NCI-H128 (cell line): Measurements from ENCODE around the gene UBE2U.

Source experiments
- DNase-seq: peaks from one replicate; lab custom pipeline; 2025; ENCODE audit not compliant: unreplicated experiment; lab: John Stamatoyannopoulos, UW

UBE2U gene, protein sequence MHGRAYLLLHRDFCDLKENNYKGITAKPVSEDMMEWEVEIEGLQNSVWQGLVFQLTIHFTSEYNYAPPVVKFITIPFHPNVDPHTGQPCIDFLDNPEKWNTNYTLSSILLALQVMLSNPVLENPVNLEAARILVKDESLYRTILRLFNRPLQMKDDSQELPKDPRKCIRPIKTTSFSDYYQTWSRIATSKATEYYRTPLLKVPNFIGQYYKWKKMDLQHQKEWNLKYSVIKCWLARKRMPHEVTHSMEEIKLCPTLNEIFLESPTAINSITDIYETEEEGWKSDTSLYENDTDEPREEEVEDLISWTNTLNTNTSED

DNA sequence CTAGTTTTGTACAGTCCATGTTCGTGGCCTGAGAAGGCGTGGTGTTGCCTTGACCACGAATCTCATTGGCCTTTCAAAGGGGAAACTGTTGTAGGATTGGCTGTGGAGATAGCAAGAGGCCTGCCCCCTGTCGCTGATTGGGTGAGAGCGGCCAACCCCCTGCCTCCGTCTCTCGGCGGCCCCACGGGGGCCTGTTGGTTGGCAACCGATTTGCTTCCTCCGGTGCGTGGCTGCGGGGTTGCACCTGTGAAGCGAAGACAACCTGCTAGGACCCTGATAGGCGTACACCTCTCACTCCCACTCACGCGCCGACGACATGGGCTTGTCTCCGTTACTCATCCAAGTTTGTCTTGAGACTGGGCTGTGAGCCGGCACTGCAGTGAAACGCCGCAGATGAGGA lies at the start of gene UBE2U:
Gene UBE2U (plus strand): TSS at position 204 of the 400 bp plus-strand sequence. CDS start 428 bp downstream, outside the sequence.
- no peak for DNase-seq

DNA sequence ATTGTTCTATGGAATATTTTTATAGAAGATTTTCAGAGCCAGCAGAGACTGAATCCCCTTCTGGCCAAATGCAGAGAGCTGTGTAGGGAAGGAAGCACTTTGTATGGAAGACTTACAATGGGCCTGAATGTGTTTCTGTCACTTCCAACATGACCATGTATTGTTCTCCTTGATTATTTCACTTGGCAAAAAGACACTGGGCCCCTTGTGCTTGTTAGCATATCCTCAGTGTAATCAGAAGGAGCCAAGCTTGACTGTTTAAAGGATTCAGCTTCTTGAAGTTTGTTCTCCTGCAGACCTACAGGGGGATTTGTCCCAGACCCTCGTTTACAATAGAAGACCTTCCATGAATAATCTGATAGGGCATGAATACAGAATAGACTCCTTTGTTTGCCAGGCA lies 48.1 kb upstream of the UBE2U start:
- DNase-seq = no peak

DNA sequence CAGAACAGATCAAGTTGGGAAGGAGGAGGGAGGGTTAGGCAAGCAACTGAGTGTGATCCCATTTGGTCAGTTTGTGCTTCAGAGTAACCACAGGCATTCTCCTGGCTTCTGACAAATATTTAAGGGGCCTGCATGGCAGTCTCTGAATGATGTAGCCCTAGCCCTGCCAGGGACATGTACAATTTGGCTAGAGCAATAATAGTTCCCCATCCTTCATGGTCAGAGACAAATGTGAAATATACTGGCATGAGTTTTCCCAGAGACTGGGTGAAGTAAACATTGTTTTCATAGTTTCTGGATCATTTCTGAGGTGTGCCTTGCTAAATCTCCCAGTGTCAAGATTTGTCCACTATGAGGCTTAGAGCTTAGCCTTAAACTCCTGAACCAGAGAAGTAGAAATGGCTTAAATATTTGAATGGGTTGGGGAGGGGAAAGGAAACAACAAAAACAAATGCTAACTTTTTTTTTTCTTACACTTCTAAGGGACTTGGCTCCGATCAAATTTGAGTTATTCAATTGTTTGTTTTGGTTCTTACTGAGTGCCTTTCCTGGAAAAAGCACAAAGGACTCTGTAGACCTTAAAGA lies 42.0 kb upstream of the UBE2U start:
- no peak for DNase-seq

DNA sequence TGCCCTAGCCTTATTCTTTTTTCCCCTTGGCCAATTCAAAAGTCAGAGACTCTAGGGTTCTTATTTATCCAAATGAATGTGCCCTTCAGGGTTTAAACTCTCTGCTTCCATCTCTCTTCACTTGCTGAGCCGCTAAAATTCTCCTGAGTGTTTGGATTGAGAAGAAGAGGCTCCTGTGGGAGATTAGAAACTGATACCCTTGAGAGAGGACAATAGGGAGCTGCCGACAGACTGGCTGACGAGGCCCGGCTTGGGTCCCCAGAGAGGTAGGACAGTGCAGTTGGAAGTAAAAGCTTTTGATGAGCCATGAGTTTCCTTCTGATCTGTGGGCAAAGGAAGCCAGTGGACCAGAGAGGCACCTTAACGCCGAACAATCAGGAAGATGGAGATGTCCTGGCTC lies 41.3 kb upstream of the UBE2U start:
- DNase-seq = no peak

DNA sequence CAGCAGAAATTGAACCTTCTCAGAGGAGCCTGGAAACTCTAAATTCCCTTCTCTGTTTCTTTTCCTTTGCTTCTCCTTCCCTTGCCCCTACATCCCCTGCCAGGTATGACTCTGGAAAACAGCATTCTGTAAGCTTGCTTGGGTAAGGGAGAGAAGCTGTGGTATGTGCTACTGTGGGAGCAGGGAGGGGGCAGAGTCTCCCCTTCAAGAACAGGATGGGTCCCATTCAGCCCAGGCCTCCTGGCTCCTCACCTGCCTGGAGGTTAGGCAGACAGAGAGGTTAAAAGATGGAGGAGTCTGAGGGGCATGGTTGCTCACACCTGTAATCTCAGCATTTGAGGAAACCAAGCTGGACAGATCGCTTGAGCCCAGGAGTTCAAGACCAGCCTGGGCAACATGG lies 40.6 kb upstream of the UBE2U start:
- DNase-seq = no peak

DNA sequence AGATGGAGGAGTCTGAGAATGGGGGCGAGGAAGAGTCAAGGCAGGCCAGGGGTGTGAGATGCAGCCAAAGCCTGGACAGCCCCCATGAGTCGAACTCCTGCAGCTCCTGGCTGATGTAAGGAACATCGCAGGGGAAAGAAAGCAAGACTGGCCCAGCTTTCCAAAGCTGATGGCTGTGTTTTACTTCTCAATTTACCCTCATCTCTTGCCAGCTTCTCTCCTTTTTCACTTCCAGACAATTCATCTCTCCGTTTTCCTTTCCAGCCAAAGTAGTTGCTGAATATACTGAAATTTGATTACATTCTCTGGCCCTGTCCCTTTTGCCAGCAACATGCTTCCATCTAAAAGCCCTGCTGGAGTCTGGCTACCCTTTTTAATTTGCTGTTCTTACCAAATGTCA lies 40.0 kb upstream of the UBE2U start:
- DNase-seq = no peak

DNA sequence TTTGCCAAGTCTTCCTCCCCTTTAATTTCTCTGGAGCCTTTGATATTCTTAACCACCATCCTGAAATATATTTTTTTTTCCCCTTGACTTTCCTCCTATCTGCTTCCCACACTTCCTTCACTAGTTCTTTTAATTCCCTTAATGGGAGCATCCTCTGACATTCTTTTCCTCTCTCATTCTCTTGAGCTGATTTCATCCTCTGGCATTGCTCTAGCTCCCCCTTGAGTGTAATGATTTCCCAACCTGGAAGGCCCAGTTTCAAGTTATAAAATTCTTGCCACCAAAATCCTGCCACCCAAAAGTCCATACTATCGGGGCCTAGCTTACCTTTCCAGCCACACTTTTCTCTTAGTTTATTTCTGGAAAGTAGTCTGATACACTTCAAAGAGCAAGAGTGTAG lies 39.5 kb upstream of the UBE2U start:
- DNase-seq = no peak

DNA sequence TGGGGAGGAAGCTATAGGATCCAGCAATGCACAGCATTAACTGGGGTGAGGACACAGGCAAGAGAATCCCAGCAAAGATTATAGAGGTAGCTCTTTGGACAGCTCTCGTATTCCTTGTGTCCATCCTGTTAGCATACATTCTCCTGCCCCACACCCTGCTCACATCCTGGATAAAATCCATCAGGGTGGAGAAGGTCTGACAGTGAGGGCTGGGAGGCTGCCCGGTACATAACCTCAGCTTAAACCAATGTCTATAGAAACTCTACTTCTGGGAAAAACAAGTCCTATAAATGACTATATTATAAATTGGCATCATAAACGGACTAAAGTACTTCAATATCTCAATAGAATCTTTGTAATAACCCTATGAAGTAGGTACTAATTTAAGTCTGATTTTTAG lies 36.8 kb upstream of the UBE2U start:
- no peak for DNase-seq

DNA sequence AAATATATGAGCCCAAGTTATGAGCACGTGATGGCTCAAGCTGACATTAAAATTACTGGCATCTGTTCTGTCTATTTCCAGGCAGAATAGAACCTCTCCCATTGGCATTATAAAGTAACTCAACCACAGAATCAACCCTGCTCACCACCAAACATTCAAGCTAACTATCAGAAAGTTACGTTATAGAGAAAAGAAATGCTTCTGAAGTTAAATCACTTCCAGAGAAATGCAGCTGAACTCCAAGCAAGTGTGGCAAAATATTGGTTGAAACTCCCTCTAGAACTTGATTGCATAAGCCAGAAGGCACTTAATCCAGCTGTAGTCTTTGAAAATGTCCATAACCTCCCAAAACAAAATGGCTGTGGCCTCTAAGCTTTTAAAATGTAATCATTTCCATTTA lies 36.2 kb upstream of the UBE2U start:
- DNase-seq = no peak

DNA sequence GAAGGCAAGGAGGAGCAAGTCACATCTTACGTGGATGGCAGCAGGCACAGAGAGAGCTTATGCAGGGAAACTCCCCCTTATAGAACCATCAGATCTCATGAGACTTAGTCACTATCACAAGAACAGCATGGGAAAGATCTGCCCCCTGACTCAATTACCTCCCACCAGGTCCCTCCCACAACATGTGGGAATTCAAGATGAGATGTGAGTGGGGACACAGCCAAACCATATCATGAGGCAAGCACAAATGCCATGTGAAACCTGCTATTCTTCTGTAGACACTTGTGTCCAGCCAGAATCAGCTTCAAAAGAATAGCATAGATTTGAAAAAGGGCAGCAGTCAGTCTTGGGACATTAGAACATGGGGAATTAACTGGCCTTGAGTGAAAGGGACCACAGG lies 32.2 kb upstream of the UBE2U start:
- DNase-seq = no peak

DNA sequence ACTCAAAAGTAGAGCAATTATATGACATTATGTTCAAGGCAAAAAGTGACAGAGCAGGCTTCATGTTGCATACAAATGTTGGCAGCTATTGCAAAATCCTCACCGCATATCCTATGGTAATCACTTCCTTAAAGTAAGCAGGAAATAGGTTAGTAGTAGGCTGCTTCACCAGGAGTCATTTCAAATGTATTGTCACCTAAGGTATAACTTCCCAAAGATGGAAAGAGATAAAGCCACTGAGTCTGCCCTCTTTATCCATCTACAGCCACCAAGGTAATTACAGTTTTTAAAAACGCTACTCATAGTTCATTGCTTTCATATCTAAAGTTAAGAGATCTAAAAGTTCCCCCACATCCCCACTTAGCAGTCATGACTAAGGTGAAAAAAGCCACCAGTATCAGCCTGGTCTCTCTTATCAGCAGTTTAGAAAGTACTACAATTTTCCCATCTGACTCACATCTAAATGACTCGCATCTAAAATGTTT lies 31.6 kb upstream of the UBE2U start:
- no peak for DNase-seq

DNA sequence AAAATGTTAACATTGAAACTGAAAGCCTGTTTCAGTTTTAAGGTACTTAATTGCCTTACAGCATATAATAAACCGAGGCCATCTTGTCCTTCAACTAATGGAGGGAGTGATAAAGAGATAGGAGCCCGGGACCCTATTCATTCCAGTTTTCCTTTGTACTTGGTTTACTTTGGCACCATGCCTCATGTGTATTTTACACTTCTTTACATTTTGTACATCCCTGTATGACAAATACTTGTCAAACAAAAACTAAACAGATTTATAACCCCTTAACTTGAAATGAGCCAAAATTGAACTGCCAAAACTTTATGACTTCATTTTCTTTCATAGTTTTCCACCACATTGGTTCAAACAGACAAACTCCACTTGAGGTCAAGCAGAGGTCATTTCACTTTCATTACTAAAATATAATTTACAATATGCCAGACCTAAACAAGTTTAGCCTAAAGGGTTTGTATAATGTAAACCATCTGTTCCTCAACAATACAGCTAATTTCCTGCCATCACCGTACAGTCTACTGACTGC lies 30.9 kb upstream of the UBE2U start:
- DNase-seq = peak; percentile 20

DNA sequence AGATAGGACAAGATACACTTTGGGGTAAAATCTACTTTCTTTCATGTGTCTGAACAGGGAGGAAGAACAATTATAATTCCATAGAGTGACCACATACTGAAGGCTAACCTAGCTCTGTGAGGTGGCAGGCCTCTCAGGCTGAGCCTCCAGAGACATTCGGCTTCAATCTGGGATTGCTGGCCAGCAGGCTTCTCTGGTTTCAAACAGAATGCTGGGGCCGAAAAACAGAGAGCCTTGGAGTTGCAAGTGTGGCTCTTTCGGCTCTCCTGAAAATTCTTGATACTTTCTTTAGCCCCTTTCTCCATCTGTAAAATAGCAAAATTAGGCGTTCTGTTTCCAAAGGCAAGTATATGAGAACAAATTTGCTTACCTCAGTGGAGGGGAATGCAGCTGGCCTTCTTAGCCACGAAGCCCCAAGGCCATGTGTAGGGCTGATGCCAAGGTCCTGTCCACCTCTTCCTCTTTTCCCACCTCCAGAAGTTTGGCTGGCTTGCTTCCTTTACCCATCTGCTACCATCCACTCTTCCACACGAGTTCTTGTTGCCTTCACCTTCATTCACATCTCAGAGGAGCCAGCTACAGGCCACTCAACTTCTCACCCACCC lies 30.0 kb upstream of the UBE2U start:
- no peak for DNase-seq

DNA sequence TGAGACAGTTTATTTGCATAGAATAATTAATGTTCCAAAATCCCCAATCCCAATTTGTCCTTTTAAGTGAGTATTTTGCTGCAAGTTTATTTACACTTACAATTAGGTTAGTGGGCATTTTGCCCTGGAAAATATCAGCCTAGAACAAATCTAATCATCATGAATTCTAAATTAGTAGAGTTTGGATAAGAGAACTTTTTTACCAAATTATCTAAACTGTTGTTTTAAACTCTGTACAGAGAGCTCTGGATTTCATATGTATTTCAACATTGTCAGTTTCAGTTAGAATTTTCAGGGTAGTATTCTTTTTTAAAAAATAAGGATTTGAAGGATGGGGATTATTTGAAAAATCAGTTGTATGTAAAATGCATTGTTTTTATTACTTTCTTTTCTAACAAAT lies 27.8 kb upstream of the UBE2U start:
- no peak for DNase-seq

DNA sequence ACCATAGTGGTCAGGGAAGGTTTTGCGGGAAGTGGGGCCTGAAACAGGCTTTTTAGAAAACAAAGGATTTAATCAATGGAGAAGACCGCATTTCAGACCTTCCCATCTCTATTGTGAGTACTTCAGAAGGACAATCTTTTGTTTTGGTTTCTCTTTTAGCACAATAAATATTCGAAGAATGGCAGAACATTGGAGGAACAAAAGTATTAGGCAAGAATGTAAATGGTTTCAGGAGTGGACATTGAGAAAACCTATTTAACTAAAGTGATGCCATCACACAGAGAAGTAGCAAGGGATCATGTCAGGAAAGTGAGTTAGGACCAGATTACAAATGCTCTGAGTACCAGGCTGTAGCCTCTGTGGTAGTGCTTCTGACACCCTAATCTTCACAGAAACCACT lies 26.8 kb upstream of the UBE2U start:
- no peak for DNase-seq

DNA sequence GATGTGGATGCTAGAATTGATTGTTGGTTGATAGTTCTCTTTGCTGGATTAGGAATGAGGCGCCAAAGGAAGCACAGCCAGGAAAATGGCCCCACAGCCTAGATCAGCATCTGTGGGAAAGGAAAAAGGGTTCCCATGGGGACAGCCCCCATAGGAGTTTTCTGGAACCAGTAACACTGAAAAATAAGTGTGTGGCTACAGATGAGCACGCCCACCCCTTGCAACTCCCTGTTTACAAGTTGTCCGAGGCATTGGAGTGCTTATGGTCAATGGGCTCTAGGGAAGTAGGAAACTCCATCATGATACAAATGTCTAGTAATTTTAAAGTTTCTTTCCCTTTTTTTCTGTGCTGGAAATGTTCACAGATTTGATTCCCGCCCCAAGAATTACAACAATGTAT lies 23.8 kb upstream of the UBE2U start:
- DNase-seq = no peak

DNA sequence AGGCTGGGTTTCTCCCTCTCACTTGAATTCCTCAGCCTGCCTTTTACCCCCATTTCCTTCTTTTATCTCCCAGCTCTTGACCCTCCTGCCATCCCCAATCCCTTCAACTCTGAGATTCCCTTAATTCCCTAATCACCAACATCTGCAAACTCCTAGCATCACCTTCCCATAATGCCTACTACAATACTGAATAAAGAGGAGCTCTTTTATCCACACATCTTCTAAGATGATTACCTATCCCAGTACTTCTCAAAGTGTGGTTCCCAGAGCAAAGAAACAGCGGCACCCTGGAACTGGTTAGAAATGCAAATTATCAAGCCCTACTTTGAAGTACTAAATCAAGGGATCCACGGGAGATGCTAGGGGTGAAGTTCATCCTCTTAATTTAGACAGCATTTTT lies 21.2 kb upstream of the UBE2U start:
- DNase-seq = no peak

DNA sequence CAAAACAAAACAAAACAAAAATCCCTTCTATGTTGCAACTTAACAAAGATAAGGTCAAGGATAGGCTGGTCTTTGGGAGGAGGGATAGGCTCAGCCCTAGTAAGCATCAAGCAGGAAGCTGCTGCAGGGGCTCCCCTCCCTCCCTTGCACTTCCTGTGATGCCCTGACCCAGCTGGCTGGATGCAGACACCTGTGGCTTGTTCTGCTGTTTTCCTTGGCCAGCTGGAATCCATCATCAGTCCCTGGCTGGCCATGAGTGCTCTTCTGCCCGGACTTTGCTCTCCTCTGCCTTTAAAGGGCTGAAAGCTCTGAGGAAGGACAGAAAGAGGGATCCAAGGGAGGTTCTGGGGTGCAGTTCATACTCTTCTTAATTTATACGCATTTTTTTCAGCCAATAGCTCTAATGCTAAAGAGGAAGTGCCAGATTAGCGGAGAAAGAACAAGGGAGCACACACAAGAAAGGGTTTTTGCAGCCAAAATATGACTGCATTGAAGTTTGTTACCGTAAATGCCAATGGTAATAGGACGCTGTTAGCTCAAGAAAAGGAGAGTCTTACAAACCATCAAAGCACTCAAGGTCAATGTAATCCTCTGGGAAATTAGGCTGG lies 19.9 kb upstream of the UBE2U start:
- DNase-seq = no peak

DNA sequence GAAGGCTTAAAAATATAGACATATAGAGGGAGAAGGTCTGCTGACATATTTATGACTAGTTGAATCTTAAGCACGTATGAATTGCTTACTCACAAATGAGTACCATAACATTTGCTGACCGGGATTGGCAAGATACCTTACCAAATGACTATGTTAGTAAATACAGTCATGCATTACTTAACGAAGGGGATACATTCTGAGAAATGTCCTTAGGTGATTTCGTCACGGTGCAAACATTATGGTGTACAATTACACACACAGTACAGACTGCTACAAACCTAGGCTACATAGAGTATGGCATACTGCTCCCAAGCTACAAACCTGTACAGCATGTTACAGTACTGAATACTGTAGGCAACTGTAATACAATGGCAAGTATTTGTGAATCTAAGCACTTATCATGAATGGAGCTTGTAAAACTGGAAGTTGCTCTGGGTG lies 19.4 kb upstream of the UBE2U start:
- DNase-seq = no peak

DNA sequence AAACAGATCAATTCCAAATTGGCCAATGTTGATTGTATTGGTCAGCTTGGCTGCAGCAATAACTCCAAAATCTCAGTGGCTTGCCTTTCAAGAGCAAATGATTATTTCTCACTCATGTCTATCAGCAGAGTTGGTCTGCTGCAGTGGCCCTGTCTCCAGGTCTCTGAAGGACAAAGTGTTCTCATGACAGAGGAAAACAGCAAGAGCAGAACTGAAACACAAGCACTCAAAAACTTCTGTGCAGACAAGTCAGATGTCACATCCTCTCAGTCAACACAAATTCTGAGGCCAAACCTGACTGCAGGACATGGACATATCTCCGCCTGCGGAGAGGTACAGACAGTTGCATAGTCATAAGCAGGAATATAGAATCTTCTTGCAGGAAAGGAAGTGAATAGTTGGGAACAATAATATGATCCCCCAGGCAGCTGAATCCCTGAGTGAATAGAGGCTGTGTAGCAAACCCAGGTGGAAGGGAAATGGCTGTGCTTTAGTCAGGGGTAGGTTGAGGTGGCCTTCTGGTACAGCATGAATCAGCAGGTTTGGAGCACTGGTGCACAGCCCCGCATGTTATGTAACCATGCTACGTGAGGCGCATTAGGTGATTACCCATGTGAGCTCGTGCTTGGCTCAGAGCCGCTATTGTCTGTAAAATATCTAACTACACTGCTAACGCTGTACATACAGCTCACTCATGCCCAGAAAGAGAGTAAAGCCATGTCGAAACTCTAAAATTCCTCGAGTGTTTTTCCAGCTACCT lies 17.1 kb upstream of the UBE2U start:
- DNase-seq = no peak

DNA sequence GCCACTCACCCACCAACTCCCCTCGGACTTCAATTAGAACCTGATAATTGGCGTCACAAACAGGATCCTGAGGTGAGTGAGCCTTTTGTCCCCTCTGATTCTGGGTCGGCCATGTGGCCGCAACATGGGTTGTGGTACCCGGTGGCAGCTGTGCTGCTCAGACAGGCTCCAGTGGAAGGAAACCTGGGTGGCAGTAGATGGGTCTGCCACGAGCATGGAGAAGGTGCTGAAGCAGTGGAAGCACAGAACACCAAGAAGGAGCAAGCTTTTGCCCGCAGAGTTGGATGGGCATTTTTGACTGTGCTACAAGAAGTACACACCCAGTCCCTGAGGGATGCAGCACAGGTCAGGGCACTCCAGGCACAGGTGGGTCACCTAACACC lies 16.5 kb upstream of the UBE2U start:
- DNase-seq = no peak
